Measurements from ENCODE around the gene HMX1.

- no peak for TF ChIP-seq CTCF (IDR thresholded peaks at IDR 0.05; ENCODE audit: low read depth, low read length)
- no peak for TF ChIP-seq POLR2A (IDR thresholded peaks at IDR 0.05; ENCODE audit: extremely low read depth, insufficient read length)
Observed at GRCh38 chr4:8856835-8857621, 14.6 kb downstream of the HMX1 start.

All from NB4 (cell line).